Natural killer cell (primary cell): ENCODE results near the gene SAMD13. TPM values are rescaled to one million over a fixed set of nuclear protein-coding genes. Genes with fewer than 3 reads are reported as not detected.

ENCODE experiments used
- ATAC-seq, 3 donors: fragments of 150-1000 bp in 2 of 3; fragments of 200-7000 bp in 1 of 3; cut with Tn5 transposase; 1 replicate in 1 of 3; 2 replicates in 2 of 3; pipeline ENCODE4 v1.10.0; 2021; ENCODE audit warnings: mild to moderate bottlenecking in 2 of 3, moderate library complexity in 2 of 3
- DNase-seq, 2 donors: peaks; one replicate each; pipeline versions ENCODE4 v3.0.0 to v3.0.0-alpha.2; 2013 to 2021; ENCODE audit warnings: mixed read lengths in 1 of 2
- H3K27ac ChIP-seq: one replicate; pipeline ENCODE4 v1.5.1; 2013; ENCODE audit warnings: mild to moderate bottlenecking, low read length
- H3K27me3 ChIP-seq: one replicate; pipeline ENCODE4 v1.6.1; 2013; ENCODE audit warnings: low read length; ENCODE audit not compliant: control insufficient read depth, insufficient read depth
- H3K36me3 ChIP-seq: one replicate; pipeline ENCODE4 v1.6.1; 2013; ENCODE audit warnings: low read length; ENCODE audit not compliant: control insufficient read depth, insufficient read depth
- H3K4me1 ChIP-seq: one replicate; pipeline ENCODE4 v1.6.1; 2013; ENCODE audit warnings: low read length; ENCODE audit not compliant: control insufficient read depth, insufficient read depth
- H3K4me3 ChIP-seq: one replicate; pipeline ENCODE4 v1.5.1; 2013; ENCODE audit warnings: low read length
- H3K9me3 ChIP-seq: one replicate; pipeline ENCODE4 v1.6.1; 2013; ENCODE audit warnings: low read length; ENCODE audit not compliant: control insufficient read depth, insufficient read depth
- H3K27ac Mint-ChIP-seq, 2 donors: one replicate each; pipeline ENCODE4 v1.8.0; 2022; ENCODE audit warnings: mild to moderate bottlenecking in 2 of 2, mixed read lengths in 2 of 2, moderate library complexity in 1 of 2
- H3K27me3 Mint-ChIP-seq, 2 donors: one replicate each; pipeline ENCODE4 v1.8.0; 2022; ENCODE audit warnings: low read depth in 2 of 2, mixed read lengths in 2 of 2
- H3K36me3 Mint-ChIP-seq: one replicate; pipeline ENCODE4 v1.8.0; 2022; ENCODE audit warnings: mixed read lengths
- H3K4me1 Mint-ChIP-seq, 2 donors: one replicate each; pipeline ENCODE4 v1.8.0; 2022; ENCODE audit warnings: mixed read lengths in 2 of 2
- H3K4me3 Mint-ChIP-seq: one replicate; pipeline ENCODE4 v1.8.0; 2022; ENCODE audit warnings: mild to moderate bottlenecking, moderate library complexity, mixed read lengths
- H3K9me3 Mint-ChIP-seq, 2 donors: one replicate each; pipeline ENCODE4 v1.8.0; 2022; ENCODE audit warnings: mixed read lengths in 2 of 2
- CTCF ChIP-seq: fragments of 200-600 bp; IDR thresholded peaks from one replicate; pipeline ENCODE4 v1.8.0; 2022; ENCODE audit warnings: antibody characterized with exemption
- WGBS: methylation state at CpG from one replicate; pipeline ENCODE4 v1.1.7; 2013; ENCODE audit warnings: missing lambda C conversion rate; ENCODE audit not compliant: insufficient coverage; 5-methylcytosine and 5-hydroxymethylcytosine counted together
- intact Hi-C: fragments of 100-400 bp; cut with micrococcal nuclease; formaldehyde crosslinking; loops from one replicate; pipeline ENCODE4 v1.14.2; 2022
- total RNA-seq, 4 donors: library from RNA; stranded (reverse); fragments of 120-200 nt in 1 of 4; gene quantifications; one replicate each; pipeline versions ENCODE4 v1.2.3 to v1.2.4, GENCODE V29; 2013 to 2022

The SAMD13 gene
- total RNA-seq, 3 donors from 2014 or later (not counting 1 experiment from before 2014, with no cell fraction given), result 0.40 TPM; not detected in 2

DNA sequence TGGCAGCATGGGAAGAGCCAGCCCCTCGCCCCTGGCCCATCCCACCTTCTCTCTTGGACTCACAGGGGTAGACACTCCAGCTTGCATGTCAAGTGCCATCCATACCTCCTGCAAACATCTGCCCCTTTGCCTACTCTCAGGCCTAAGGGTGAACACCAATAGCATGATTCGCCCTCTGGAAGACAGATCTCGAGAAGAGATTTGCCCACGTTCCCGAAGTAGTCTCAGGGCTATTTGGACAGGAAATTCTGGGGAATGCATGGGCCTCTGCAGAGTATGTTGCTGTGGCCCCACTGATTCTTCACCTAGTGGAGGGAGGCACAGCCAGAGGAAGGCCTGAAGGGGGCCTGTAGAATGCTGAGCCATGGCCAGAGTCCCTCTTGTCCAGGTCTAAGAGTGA lies 66.9 kb downstream of the SAMD13 start:
- no peak for DNase-seq
- peaks cover 45 to 66% of the 10 kb centered on the region in 2 donors for H3K4me1 Mint-ChIP-seq
- no peak for TF ChIP-seq CTCF
- no peak overlapping the region for H3K4me3 ChIP-seq
- intact Hi-C loops, result no loop called here
- H3K9me3 Mint-ChIP-seq, result no peaks in the 10 kb centered on the region
- no peaks in the 10 kb centered on the region for H3K9me3 ChIP-seq
- H3K36me3 ChIP-seq, result no peaks in the 10 kb centered on the region
- no peaks in the 10 kb centered on the region for H3K27me3 ChIP-seq
- ATAC-seq, result no peak
- H3K36me3 Mint-ChIP-seq, result no peaks in the 10 kb centered on the region
- no peak overlapping the region for H3K27ac ChIP-seq
- peaks cover 10% of the 10 kb centered on the region for H3K4me1 ChIP-seq
- H3K4me3 Mint-ChIP-seq, result no peak overlapping the region
- 97% methylated on average over 5 of the region's 5 CpGs for WGBS
- peak overlapping the region; percentile 73 to 78 for H3K27ac Mint-ChIP-seq
- no peaks in the 10 kb centered on the region for H3K27me3 Mint-ChIP-seq

- intact Hi-C loops, result loop anchor here (5.0 kb wide), 1 partner anchor 67 kb away; no protein-coding TSS in a partner anchor
- no peak for TF ChIP-seq CTCF
- peak overlapping the region; percentile 73 to 78 for H3K27ac Mint-ChIP-seq
- no peak overlapping the region for H3K4me3 Mint-ChIP-seq
- H3K36me3 Mint-ChIP-seq, result no peaks in the 10 kb centered on the region
- no peak for DNase-seq
- 100% methylated on average over 1 of the region's 1 CpG for WGBS
- peaks cover 51 to 74% of the 10 kb centered on the region in 2 donors for H3K4me1 Mint-ChIP-seq
- ATAC-seq, result no peak
- H3K4me3 ChIP-seq, result no peak overlapping the region
- no peaks in the 10 kb centered on the region for H3K27me3 ChIP-seq
- no peaks in the 10 kb centered on the region for H3K27me3 Mint-ChIP-seq
- no peaks in the 10 kb centered on the region for H3K9me3 Mint-ChIP-seq
- no peaks in the 10 kb centered on the region for H3K9me3 ChIP-seq
- no peak overlapping the region for H3K27ac ChIP-seq
- no peaks in the 10 kb centered on the region for H3K36me3 ChIP-seq
- H3K4me1 ChIP-seq, result peaks cover 10% of the 10 kb centered on the region
Observed at GRCh38 chr1:84370266-84370665, 68.8 kb downstream of the SAMD13 start.

DNA sequence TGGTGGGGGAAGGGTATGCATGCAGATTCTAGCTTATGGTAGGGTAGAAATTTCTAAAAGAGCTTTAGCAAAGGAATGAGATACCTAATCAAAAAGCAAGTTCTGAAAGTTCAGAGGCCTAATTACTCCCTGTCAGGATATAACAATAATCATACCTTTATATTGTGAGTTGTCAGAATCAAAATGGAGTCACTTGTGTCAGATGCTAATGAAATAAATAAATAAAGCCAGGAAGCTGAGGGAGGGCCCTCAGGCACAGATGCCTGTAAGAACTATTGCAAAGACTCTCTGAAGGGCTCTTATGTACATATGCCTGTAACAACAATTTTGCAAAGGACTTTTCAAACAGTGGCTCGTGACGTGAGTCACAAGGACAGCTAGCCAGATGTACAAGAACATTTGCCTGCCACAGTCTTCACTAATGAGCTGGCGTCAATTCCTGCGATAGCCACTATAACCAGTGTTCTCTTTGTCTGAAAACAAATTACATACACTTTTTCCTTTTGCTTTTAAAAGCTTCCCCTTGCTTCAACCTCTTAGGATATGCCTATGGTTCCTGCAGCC lies 69.4 kb downstream of the SAMD13 start:
- no peaks in the 10 kb centered on the region for H3K27me3 ChIP-seq
- no peaks in the 10 kb centered on the region for H3K36me3 ChIP-seq
- no peaks in the 10 kb centered on the region for H3K9me3 ChIP-seq
- ATAC-seq, result peak; percentile 75 to 81 (median 80)
- no peaks in the 10 kb centered on the region for H3K9me3 Mint-ChIP-seq
- no peak for TF ChIP-seq CTCF
- intact Hi-C loops, result loop anchor here (5.0 kb wide), 1 partner anchor 66 kb away; no protein-coding TSS in a partner anchor
- WGBS, result 55% methylated on average over 4 of the region's 4 CpGs
- H3K27ac ChIP-seq, result no peak overlapping the region
- H3K27me3 Mint-ChIP-seq, result no peaks in the 10 kb centered on the region
- H3K36me3 Mint-ChIP-seq, result no peaks in the 10 kb centered on the region
- peak overlapping the region; percentile 73 to 78 for H3K27ac Mint-ChIP-seq
- H3K4me1 Mint-ChIP-seq, result peaks cover 44 to 67% of the 10 kb centered on the region in 2 donors
- DNase-seq, result no peak
- no peak overlapping the region for H3K4me3 Mint-ChIP-seq
- H3K4me1 ChIP-seq, result peaks cover 7% of the 10 kb centered on the region
- H3K4me3 ChIP-seq, result no peak overlapping the region
